ENCODE data around the gene PPP1R14C. TPM values are rescaled to one million over a fixed set of nuclear protein-coding genes. Genes with fewer than 3 reads are reported as not detected.

The PPP1R14C gene
- total RNA-seq, 1 experiment from 2014 or later = 12.1 TPM

- Histone ChIP-seq H2AFZ (peak overlapping the region; percentile 79), H4K20me1 (ENCODE audit: insufficient read depth) (no peaks in the 10 kb centered on the region), H3K4me1 (replicated peaks; ENCODE audit: insufficient read depth) (peaks cover 68% of the 10 kb centered on the region), H3K4me3 (peak overlapping the region; percentile 76), H3K36me3 (ENCODE audit: low read depth) (no peaks in the 10 kb centered on the region), H3K9me2 (ENCODE audit: insufficient read depth) (no peaks in the 10 kb centered on the region), H3F3A (ENCODE audit: insufficient read depth, low read depth) (peaks cover 34% of the 10 kb centered on the region), H3K9me3 (ENCODE audit: insufficient read depth, low read depth) (no peaks in the 10 kb centered on the region), H3K27me3 (ENCODE audit: insufficient read depth, low read depth) (no peaks in the 10 kb centered on the region), H3K79me2 (ENCODE audit: low read depth) (peaks cover 46% of the 10 kb centered on the region), H3K4me2 (peak overlapping the region; percentile 92), H3K27ac (no peak overlapping the region; the same call in 1 of the 2 replicates)
- intact Hi-C loops (cut with micrococcal nuclease; ENCODE audit: unreplicated experiment) = loop anchor here (2.0 to 5.0 kb wide), 2 partner anchors 114 to 191 kb away; no protein-coding TSS in a partner anchor
- TSS peak; percentile 27 for BruUV-seq (replicated peaks)
- DNase-seq = peak in 1 of 2 experiments; percentile 11
- TF ChIP-seq CTCF (conservative IDR thresholded peaks at IDR 0.05) = no peak
- ChIA-PET POLR2A (ENCODE audit: unreplicated experiment) (interaction anchor here (0.5 to 0.7 kb wide), 2 partner anchors 37 to 522 kb away, joined by 7 to 10 read pairs; no protein-coding TSS in a partner anchor), CTCF (interaction anchor here (0.5 kb wide), 1 partner anchor 31 kb away, joined by 8 read pairs; no protein-coding TSS in a partner anchor)
Observed at GRCh38 chr6:150143516-150144293, 861 bp downstream of the PPP1R14C start.

GRCh38 chr6:150144294-150144868, 1.5 kb downstream of the PPP1R14C start:
- intact Hi-C loops (cut with micrococcal nuclease; ENCODE audit: unreplicated experiment) = loop anchor here (2.0 to 5.0 kb wide), 2 partner anchors 113 to 190 kb away; no protein-coding TSS in a partner anchor
- H2AFZ ChIP-seq = peak overlapping the region; percentile 79
- no peaks in the 10 kb centered on the region for H3K9me3 ChIP-seq (ENCODE audit: insufficient read depth, low read depth)
- no peaks in the 10 kb centered on the region for H3K9me2 ChIP-seq (ENCODE audit: insufficient read depth)
- no peaks in the 10 kb centered on the region for H3K27me3 ChIP-seq (ENCODE audit: insufficient read depth, low read depth)
- TF ChIP-seq CTCF (conservative IDR thresholded peaks at IDR 0.05) (no peak), EZH2 (IDR thresholded peaks at IDR 0.05; ENCODE audit: low read depth) (no peak)
- peak in 1 of 2 experiments; percentile 43 for DNase-seq
- H3K36me3 ChIP-seq (ENCODE audit: low read depth) = no peaks in the 10 kb centered on the region
- peaks cover 28% of the 10 kb centered on the region for H3F3A ChIP-seq (ENCODE audit: insufficient read depth, low read depth)
- no peaks in the 10 kb centered on the region for H4K20me1 ChIP-seq (ENCODE audit: insufficient read depth)
- peak overlapping the region; percentile 92 for H3K4me2 ChIP-seq
- peaks cover 64% of the 10 kb centered on the region for H3K4me1 ChIP-seq (replicated peaks; ENCODE audit: insufficient read depth)
- CTCF ChIA-PET = no interaction called here
- BruUV-seq (replicated peaks) = no TSS peak
- H3K27ac ChIP-seq = peak overlapping the region; percentile 90
- peak overlapping the region; percentile 76 for H3K4me3 ChIP-seq
- H3K79me2 ChIP-seq (ENCODE audit: low read depth) = peaks cover 50% of the 10 kb centered on the region
- POLR2A ChIA-PET (ENCODE audit: unreplicated experiment) = interaction anchor here (0.7 kb wide), 1 partner anchor 36 kb away, joined by 10 read pairs; no protein-coding TSS in a partner anchor

GRCh38 chr6:150145427-150145826, 2.6 kb downstream of the PPP1R14C start:
- Histone ChIP-seq H3K4me2 (peak overlapping the region; percentile 92), H3F3A (ENCODE audit: insufficient read depth, low read depth) (peaks cover 27% of the 10 kb centered on the region), H2AFZ (no peak overlapping the region), H3K27me3 (ENCODE audit: insufficient read depth, low read depth) (no peaks in the 10 kb centered on the region), H3K79me2 (ENCODE audit: low read depth) (peaks cover 60% of the 10 kb centered on the region), H4K20me1 (ENCODE audit: insufficient read depth) (no peaks in the 10 kb centered on the region), H3K4me1 (replicated peaks; ENCODE audit: insufficient read depth) (peaks cover 53% of the 10 kb centered on the region), H3K4me3 (peak overlapping the region; percentile 76; the same call in 1 of the 2 replicates), H3K9me3 (ENCODE audit: insufficient read depth, low read depth) (no peaks in the 10 kb centered on the region), H3K27ac (peak overlapping the region; percentile 90), H3K9me2 (ENCODE audit: insufficient read depth) (no peaks in the 10 kb centered on the region), H3K36me3 (ENCODE audit: low read depth) (no peaks in the 10 kb centered on the region)
- intact Hi-C loops (cut with micrococcal nuclease; ENCODE audit: unreplicated experiment) = loop anchor here (2.0 kb wide), 1 partner anchor 189 kb away; no protein-coding TSS in a partner anchor
- CTCF ChIA-PET = no interaction called here
- BruUV-seq (replicated peaks) = TSS peak; percentile 25
- POLR2A ChIA-PET (ENCODE audit: unreplicated experiment) = interaction anchor here (0.5 to 0.6 kb wide), 2 partner anchors 345 to 1940 kb away, joined by 3 to 4 read pairs; no protein-coding TSS in a partner anchor
- DNase-seq = peak in 1 of 2 experiments; percentile 45
- no peak for TF ChIP-seq CTCF (conservative IDR thresholded peaks at IDR 0.05)
- no peak for TF ChIP-seq EZH2 (IDR thresholded peaks at IDR 0.05; ENCODE audit: low read depth)

Data from PC-9 (cell line).